SU-DHL-6 (cell line): ENCODE data around the gene ADAMTS14.

ENCODE experiments used
- H2AFZ ChIP-seq: fragments of 200-600 bp; sonication (generic); 2 replicates; pipeline ENCODE4 v1.6.1; 2014; ENCODE audit warnings: low read depth, mild to moderate bottlenecking, moderate library complexity, mixed read lengths, antibody characterized with exemption, low read length; ENCODE audit not compliant: severe bottlenecking
- H3F3A ChIP-seq: fragments of 200-600 bp; shearing (Covaris generic); 2 replicates; pipeline ENCODE4 v1.6.0; 2016; ENCODE audit warnings: antibody characterized with exemption, mild to moderate bottlenecking; ENCODE audit not compliant: insufficient read depth
- H3K27ac ChIP-seq: fragments of 200-600 bp; sonication (generic); 2 replicates; pipeline ENCODE4 v1.5.1; 2016; ENCODE audit warnings: low read depth, mild to moderate bottlenecking, low read length, moderate library complexity, mixed read lengths
- H3K27me3 ChIP-seq: fragments of 200-600 bp; sonication (generic), shearing (Covaris generic); 2 replicates; pipeline ENCODE4 v1.6.0; 2014; ENCODE audit warnings: mild to moderate bottlenecking, low read length
- H3K36me3 ChIP-seq: fragments of 200-600 bp; sonication (generic); 2 replicates; pipeline ENCODE4 v1.6.1; 2014; ENCODE audit warnings: mild to moderate bottlenecking, low read length, mixed read lengths
- H3K4me2 ChIP-seq: fragments of 300-600, 200-600 bp; shearing (Covaris generic), sonication (generic); 2 replicates; pipeline ENCODE4 v1.6.0; 2014; ENCODE audit warnings: low read length, low read depth, mild to moderate bottlenecking; ENCODE audit not compliant: poor library complexity, severe bottlenecking
- H3K4me3 ChIP-seq: fragments of 200-600 bp; sonication (generic); 2 replicates; pipeline ENCODE4 v1.5.1; 2014; ENCODE audit warnings: antibody characterized with exemption, low read length, mild to moderate bottlenecking, mixed read lengths; ENCODE audit not compliant: insufficient read depth, poor library complexity, severe bottlenecking
- H3K79me2 ChIP-seq: fragments of 200-600 bp; sonication (generic); 2 replicates; pipeline ENCODE4 v1.6.1; 2014; ENCODE audit warnings: mild to moderate bottlenecking, low read length, moderate library complexity; ENCODE audit not compliant: insufficient read depth
- H3K9ac ChIP-seq: fragments of 200-600 bp; sonication (generic); 2 replicates; pipeline ENCODE4 v1.7.0; 2014; ENCODE audit warnings: mild to moderate bottlenecking, low read length
- H3K9me2 ChIP-seq: fragments of 200-600 bp; sonication (generic); replicated peaks from 2 replicates; pipeline ENCODE4 v1.6.1; 2014; ENCODE audit warnings: low read length; ENCODE audit not compliant: insufficient read depth
- H3K9me3 ChIP-seq: fragments of 200-600 bp; sonication (generic); 2 replicates; pipeline ENCODE4 v1.6.1; 2014; ENCODE audit warnings: low read length, mixed read lengths; ENCODE audit not compliant: insufficient read depth
- H4K20me1 ChIP-seq: fragments of 200-600 bp; sonication (generic); 2 replicates; pipeline ENCODE4 v1.6.1; 2014; ENCODE audit warnings: low read depth, mild to moderate bottlenecking, antibody characterized with exemption, low read length, moderate library complexity, mixed read lengths
- EZH2phosphoT487 ChIP-seq: fragments of 200-600 bp; sonication (generic), shearing (Covaris generic); conservative IDR thresholded peaks from 2 replicates; pipeline ENCODE4 v1.6.1; 2018; ENCODE audit warnings: mild to moderate bottlenecking, antibody characterized with exemption, low read length, moderate library complexity, mixed read lengths
- TF ChIP-seq, protein P1 (sequence below): fragments of 200-600 bp; sonication (generic); IDR thresholded peaks from one replicate; pipeline ENCODE4 v1.5.1; 2017; ENCODE audit warnings: antibody characterized with exemption, mild to moderate bottlenecking, low read length, moderate library complexity; ENCODE audit not compliant: insufficient read depth, poor library complexity, severe bottlenecking

The ADAMTS14 gene

DNA sequence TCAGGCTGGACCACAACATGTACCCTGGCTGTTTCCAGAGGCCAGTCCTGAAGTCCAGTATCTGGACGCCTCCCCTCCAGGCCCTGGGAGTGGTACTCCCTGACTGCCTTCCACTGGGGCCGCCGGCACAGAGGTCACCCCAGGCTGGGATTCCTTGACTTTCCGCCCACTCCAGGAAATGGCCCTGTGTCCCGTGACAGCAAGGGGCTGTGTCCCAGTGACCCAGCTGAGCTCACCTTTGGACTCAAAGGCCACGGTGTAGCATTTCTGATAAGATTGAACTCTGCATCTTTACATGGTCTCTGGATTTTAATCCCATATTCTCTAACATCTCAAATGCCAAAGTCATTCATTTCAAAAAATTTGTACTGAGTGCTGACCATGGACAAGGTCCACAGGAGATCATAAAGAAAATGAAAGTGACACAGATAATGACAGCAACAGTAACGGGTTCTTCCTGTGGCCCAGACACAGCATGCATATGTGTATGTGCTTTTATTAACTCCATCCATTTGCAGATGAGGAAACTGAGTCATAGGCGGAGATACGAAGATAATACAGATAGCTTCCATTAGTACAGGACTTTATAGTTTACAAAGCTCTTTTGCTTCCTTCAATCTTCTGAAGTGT is 5.4 kb downstream of the ADAMTS14 start:
- Histone ChIP-seq H3K9me3 (no peaks in the 10 kb centered on the region), H3K27ac (no peak overlapping the region), H3K27me3 (no peaks in the 10 kb centered on the region), H3K36me3 (no peaks in the 10 kb centered on the region), H3K9ac (no peak overlapping the region), H3K4me2 (no peak overlapping the region), H2AFZ (no peak overlapping the region), H3K9me2 (no peaks in the 10 kb centered on the region), H3K4me3 (no peak overlapping the region), H3K79me2 (no peaks in the 10 kb centered on the region), H4K20me1 (no peaks in the 10 kb centered on the region), H3F3A (no peaks in the 10 kb centered on the region)
- TF ChIP-seq EZH2phosphoT487 = no peak
- TF ChIP-seq, protein P1, sequence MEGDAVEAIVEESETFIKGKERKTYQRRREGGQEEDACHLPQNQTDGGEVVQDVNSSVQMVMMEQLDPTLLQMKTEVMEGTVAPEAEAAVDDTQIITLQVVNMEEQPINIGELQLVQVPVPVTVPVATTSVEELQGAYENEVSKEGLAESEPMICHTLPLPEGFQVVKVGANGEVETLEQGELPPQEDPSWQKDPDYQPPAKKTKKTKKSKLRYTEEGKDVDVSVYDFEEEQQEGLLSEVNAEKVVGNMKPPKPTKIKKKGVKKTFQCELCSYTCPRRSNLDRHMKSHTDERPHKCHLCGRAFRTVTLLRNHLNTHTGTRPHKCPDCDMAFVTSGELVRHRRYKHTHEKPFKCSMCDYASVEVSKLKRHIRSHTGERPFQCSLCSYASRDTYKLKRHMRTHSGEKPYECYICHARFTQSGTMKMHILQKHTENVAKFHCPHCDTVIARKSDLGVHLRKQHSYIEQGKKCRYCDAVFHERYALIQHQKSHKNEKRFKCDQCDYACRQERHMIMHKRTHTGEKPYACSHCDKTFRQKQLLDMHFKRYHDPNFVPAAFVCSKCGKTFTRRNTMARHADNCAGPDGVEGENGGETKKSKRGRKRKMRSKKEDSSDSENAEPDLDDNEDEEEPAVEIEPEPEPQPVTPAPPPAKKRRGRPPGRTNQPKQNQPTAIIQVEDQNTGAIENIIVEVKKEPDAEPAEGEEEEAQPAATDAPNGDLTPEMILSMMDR = no peak

DNA sequence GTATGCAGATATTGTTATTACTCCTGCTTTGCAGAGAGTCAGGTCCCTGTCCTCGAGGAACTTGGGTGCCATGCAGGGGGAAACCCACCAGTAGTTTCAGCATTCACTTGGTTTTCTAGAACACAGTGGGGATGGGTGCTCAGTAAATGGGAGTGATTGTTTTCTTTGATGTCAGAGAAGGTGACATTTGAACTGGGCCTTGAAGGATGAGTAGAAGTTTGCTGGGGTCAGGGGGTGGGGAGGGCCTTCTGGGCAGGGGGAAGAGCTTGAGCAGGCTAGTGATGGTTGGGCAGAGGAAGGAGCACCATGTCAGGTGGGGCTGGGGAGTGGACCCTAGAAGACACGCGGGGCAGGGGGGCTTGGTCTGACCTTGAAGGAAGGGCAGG is 5.9 kb downstream of the ADAMTS14 start:
- Histone ChIP-seq H4K20me1 (no peaks in the 10 kb centered on the region), H3K4me2 (no peak overlapping the region), H3K9ac (no peak overlapping the region), H2AFZ (no peak overlapping the region), H3K9me3 (no peaks in the 10 kb centered on the region), H3K36me3 (no peaks in the 10 kb centered on the region), H3K9me2 (no peaks in the 10 kb centered on the region), H3K79me2 (no peaks in the 10 kb centered on the region), H3F3A (no peaks in the 10 kb centered on the region), H3K27me3 (no peaks in the 10 kb centered on the region), H3K4me3 (no peak overlapping the region), H3K27ac (no peak overlapping the region)
- TF ChIP-seq, protein P1 = no peak
- no peak for TF ChIP-seq EZH2phosphoT487

DNA sequence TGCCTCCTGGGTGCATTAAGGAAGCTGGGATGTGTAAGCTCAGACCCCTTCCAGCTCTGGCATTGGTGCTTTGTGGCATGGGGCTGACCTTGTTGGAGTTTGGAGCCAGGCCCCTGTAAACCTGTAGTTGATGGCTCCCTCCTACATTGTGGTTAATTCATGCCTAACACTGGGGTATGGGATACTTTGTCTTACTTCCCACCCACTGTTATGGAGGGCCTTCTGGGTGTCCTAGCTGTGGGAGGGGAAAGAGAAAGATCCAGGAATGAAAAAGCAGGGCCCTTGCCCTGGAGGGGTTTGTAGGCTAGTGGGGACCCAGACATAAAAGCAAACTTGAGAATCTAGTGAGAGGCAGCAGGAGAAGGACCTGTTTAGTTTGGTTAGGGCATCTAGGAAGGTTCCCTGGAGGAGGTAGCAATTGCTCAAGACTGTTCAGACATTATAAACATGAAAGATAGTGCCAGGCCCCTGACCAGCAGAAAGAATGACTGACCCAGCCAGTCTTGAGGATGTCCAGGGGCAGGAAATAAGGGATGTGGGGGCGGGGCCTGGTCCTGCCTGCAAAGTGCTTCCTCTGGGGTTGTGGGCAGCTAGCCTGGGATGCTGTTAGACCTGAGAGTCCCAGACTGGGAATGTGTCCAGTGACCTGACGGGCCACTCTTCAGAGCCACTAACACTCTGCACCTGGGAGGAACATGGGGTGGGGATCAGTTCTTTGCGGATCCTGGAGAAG is 6.6 kb downstream of the ADAMTS14 start:
- Histone ChIP-seq H2AFZ (no peak overlapping the region), H3K9ac (no peak overlapping the region)

More for the DNA sequence above, 6.6 kb downstream of the ADAMTS14 start:
- H3K9me2 ChIP-seq = no peaks in the 10 kb centered on the region
- no peaks in the 10 kb centered on the region for H3K36me3 ChIP-seq
- H3K27me3 ChIP-seq = no peaks in the 10 kb centered on the region
- H3K79me2 ChIP-seq = no peaks in the 10 kb centered on the region
- H3K9me3 ChIP-seq = no peaks in the 10 kb centered on the region
- no peaks in the 10 kb centered on the region for H3F3A ChIP-seq
- TF ChIP-seq, protein P1 = no peak
- no peak for TF ChIP-seq EZH2phosphoT487
- no peak overlapping the region for H3K27ac ChIP-seq
- no peak overlapping the region for H3K4me2 ChIP-seq
- no peak overlapping the region for H3K4me3 ChIP-seq
- H4K20me1 ChIP-seq = no peaks in the 10 kb centered on the region
